ENCODE results near the gene TRPV2. TPM values are rescaled to one million over a fixed set of nuclear protein-coding genes. Genes with fewer than 3 reads are reported as not detected.

The TRPV2 gene
- total RNA-seq (10 to 100 TPM in 2 of 4 donors, 1 to 10 TPM in 2; 9.1 to 14.0 (median 10.6) TPM), polyA plus RNA-seq (10 to 100 TPM in 1 of 3 donors, 1 to 10 TPM in 2; 3.7 to 13.4 (median 5.4) TPM)

GRCh38 chr17:16415031-16415924, at the start of gene TRPV2:
Gene TRPV2 (plus strand): TSS chr17:16415571. CDS start chr17:16417669, 2,098 bp downstream.
- WGBS, 2 donors: 12 to 42% methylated on average over 21 of the region's 21 CpGs
- H3K4me3 ChIP-seq: peak within 1 kb of the TSS; percentile 12 to 51 (median 46)
- H3K4me1 ChIP-seq: peaks cover 0 to 25% (median 20%) of the 10 kb centered on the region in 4 donors
- H3K36me3 ChIP-seq: no peaks in the 10 kb centered on the region
- peak within 1 kb of the TSS; percentile 63 to 76 (median 74) for H3K27ac ChIP-seq
- DNase-seq: no peak
- intact Hi-C loops (cut with DNase I): no loop called here
- TF ChIP-seq POLR2A (IDR thresholded peaks at IDR 0.05) (no peak), CTCF (IDR thresholded peaks at IDR 0.05) (no peak), EP300 (IDR thresholded peaks at IDR 0.05) (no peak), POLR2AphosphoS5 (IDR thresholded peaks at IDR 0.05) (no peak)
- H3K9me3 ChIP-seq: no peaks in the 10 kb centered on the region
- no peaks in the 10 kb centered on the region for H3K27me3 ChIP-seq

GRCh38 chr17:16371742-16372141, 43.6 kb upstream of the TRPV2 start:
- no peaks in the 10 kb centered on the region for H3K27me3 ChIP-seq

GRCh38 chr17:16374146-16374938, 41.0 kb upstream of the TRPV2 start:
- no peak overlapping the region for H3K4me3 ChIP-seq
- no peaks in the 10 kb centered on the region for H3K27me3 ChIP-seq
- H3K9me3 ChIP-seq: no peaks in the 10 kb centered on the region
- WGBS, 2 donors: 23 to 83% methylated on average over 16 of the region's 16 CpGs
- no peak overlapping the region for H3K27ac ChIP-seq
- H3K36me3 ChIP-seq: no peaks in the 10 kb centered on the region
- intact Hi-C loops (cut with DNase I): no loop called here
- peaks cover 0 to 8% (median 3%) of the 10 kb centered on the region in 4 donors for H3K4me1 ChIP-seq
- TF ChIP-seq CTCF (IDR thresholded peaks at IDR 0.05) (no peak), POLR2A (IDR thresholded peaks at IDR 0.05) (no peak), EP300 (IDR thresholded peaks at IDR 0.05) (no peak), POLR2AphosphoS5 (IDR thresholded peaks at IDR 0.05) (peak in 1 of 4 donors; percentile 29)
- peak; percentile 58 for DNase-seq

More at GRCh38 chr17:16371742-16372141, 43.6 kb upstream of the TRPV2 start:
- Histone ChIP-seq H3K36me3 (no peaks in the 10 kb centered on the region), H3K27ac (no peak overlapping the region), H3K9me3 (no peaks in the 10 kb centered on the region), H3K4me1 (peaks cover 0 to 8% (median 3%) of the 10 kb centered on the region in 4 donors), H3K4me3 (no peak overlapping the region)
- intact Hi-C loops (cut with DNase I): no loop called here
- 62 to 77% methylated on average over 5 of the region's 5 CpGs for WGBS, 2 donors
- no peak for TF ChIP-seq CTCF (IDR thresholded peaks at IDR 0.05)
- TF ChIP-seq POLR2A (IDR thresholded peaks at IDR 0.05): no peak
- no peak for TF ChIP-seq POLR2AphosphoS5 (IDR thresholded peaks at IDR 0.05)
- TF ChIP-seq EP300 (IDR thresholded peaks at IDR 0.05): no peak
- peak; percentile 27 for DNase-seq

DNA sequence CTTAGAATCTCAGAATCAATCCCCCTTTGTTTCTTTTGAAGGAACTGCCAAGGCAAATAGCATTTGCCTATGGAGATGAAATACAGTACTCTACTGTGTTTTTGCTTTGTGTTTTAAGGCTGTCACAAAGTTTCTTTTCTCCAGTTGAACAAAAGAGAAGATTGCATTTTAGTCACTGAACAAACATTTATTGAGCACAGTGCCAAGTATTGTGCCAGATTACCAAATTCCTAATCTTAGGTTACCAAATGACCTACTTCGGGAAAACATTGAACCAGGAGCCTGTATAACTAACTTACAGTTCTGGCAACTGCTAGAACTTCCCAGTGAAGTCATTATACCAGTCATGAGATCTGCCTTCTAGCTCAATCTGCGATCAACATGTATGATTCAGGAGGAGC, 37.4 kb upstream of the TRPV2 start:
- H3K4me3 ChIP-seq: no peak overlapping the region
- peak overlapping the region in 1 of 4 donors; percentile 37 for H3K27ac ChIP-seq
- H3K9me3 ChIP-seq: no peaks in the 10 kb centered on the region
- intact Hi-C loops (cut with DNase I): no loop called here
- H3K36me3 ChIP-seq: peaks cover 0 to 11% (median 0%) of the 10 kb centered on the region in 4 donors
- H3K27me3 ChIP-seq: no peaks in the 10 kb centered on the region
- no peak for TF ChIP-seq POLR2AphosphoS5 (IDR thresholded peaks at IDR 0.05)
- no peak for TF ChIP-seq POLR2A (IDR thresholded peaks at IDR 0.05)
- no peak for TF ChIP-seq CTCF (IDR thresholded peaks at IDR 0.05)
- no peak for TF ChIP-seq EP300 (IDR thresholded peaks at IDR 0.05)
- WGBS, 2 donors: 13 to 68% methylated on average over 2 of the region's 2 CpGs
- DNase-seq: no peak
- H3K4me1 ChIP-seq: peaks cover 3 to 21% (median 17%) of the 10 kb centered on the region in 4 donors
